Measurements from ENCODE around the gene OLFML3. TPM values are rescaled to one million over a fixed set of nuclear protein-coding genes. Genes with fewer than 3 reads are reported as not detected.
A peak's percentile ranks its signal among the peaks of the same experiment; 100 is the strongest.
"Not testable (repeated sequence)": the region's sequence is repeated elsewhere in the genome, so short reads cannot be mapped to it uniquely, and the experiment has no call there.

Gene OLFML3
- total RNA-seq, 4 donors from 2014 or later: 3.3 to 12.0 (median 7.8) TPM

GRCh38 chr1:113945329-113945728, 33.9 kb upstream of the OLFML3 start:
- DNase-seq: no peak
- no peak overlapping the region for H3K4me3 ChIP-seq
- no peaks in the 10 kb centered on the region for H3K27me3 ChIP-seq
- no peak overlapping the region for H3K27ac ChIP-seq
- TF ChIP-seq CTCF (IDR thresholded peaks at IDR 0.05) (no peak), POLR2A (IDR thresholded peaks at IDR 0.05) (no peak)
- H3K4me1 ChIP-seq: peaks cover 0 to 38% (median 9%) of the 10 kb centered on the region in 4 donors
- H3K9me3 ChIP-seq: no peaks in the 10 kb centered on the region
- H3K36me3 ChIP-seq: peaks cover 0 to 31% (median 0%) of the 10 kb centered on the region in 3 donors

GRCh38 chr1:113946112-113946511, 33.2 kb upstream of the OLFML3 start:
- Histone ChIP-seq H3K4me3 (no peak overlapping the region), H3K27ac (no peak overlapping the region), H3K9me3 (no peaks in the 10 kb centered on the region), H3K4me1 (peaks cover 0 to 38% (median 9%) of the 10 kb centered on the region in 4 donors), H3K36me3 (peaks cover 0 to 30% (median 0%) of the 10 kb centered on the region in 3 donors), H3K27me3 (no peaks in the 10 kb centered on the region)
- DNase-seq: no peak
- TF ChIP-seq POLR2A (IDR thresholded peaks at IDR 0.05): no peak

- TF ChIP-seq CTCF (IDR thresholded peaks at IDR 0.05) (no peak), POLR2A (IDR thresholded peaks at IDR 0.05) (no peak)
- peaks cover 0 to 23% (median 0%) of the 10 kb centered on the region in 3 donors for H3K36me3 ChIP-seq
- peak overlapping the region in 3 of 4 donors; percentile 3 to 58 (median 19) for H3K27ac ChIP-seq
- H3K9me3 ChIP-seq: no peaks in the 10 kb centered on the region
- H3K4me3 ChIP-seq: peak overlapping the region in 1 of 4 donors; percentile 1
- H3K27me3 ChIP-seq: no peaks in the 10 kb centered on the region
- no peak for DNase-seq
- peaks cover 0 to 38% (median 9%) of the 10 kb centered on the region in 4 donors for H3K4me1 ChIP-seq
Measured at GRCh38 chr1:113946678-113947387, 32.4 kb upstream of the OLFML3 start.

- DNase-seq: no peak
- peak overlapping the region in 3 of 4 donors; percentile 3 to 58 (median 19) for H3K27ac ChIP-seq
- peaks cover 0 to 43% (median 9%) of the 10 kb centered on the region in 4 donors for H3K4me1 ChIP-seq
- TF ChIP-seq POLR2A (IDR thresholded peaks at IDR 0.05) (no peak), CTCF (IDR thresholded peaks at IDR 0.05) (no peak)
- peaks cover 0 to 17% (median 0%) of the 10 kb centered on the region in 3 donors for H3K36me3 ChIP-seq
- H3K4me3 ChIP-seq: peak overlapping the region in 1 of 4 donors; percentile 1
- H3K9me3 ChIP-seq: no peaks in the 10 kb centered on the region
- H3K27me3 ChIP-seq: no peaks in the 10 kb centered on the region
Measured at GRCh38 chr1:113947388-113948107, 31.7 kb upstream of the OLFML3 start.

GRCh38 chr1:113948151-113948550, 31.1 kb upstream of the OLFML3 start:
- H3K27me3 ChIP-seq, DNase-seq, H3K4me3 ChIP-seq, H3K9me3 ChIP-seq: not testable (repeated sequence)
- Histone ChIP-seq H3K36me3 (peaks cover 0 to 15% (median 0%) of the 10 kb centered on the region in 3 donors), H3K27ac (peak overlapping the region in 3 of 4 donors; percentile 3 to 58 (median 19)), H3K4me1 (peaks cover 0 to 43% (median 9%) of the 10 kb centered on the region in 4 donors)

GRCh38 chr1:113949007-113949406, 30.3 kb upstream of the OLFML3 start:
- Histone ChIP-seq H3K27me3 (no peaks in the 10 kb centered on the region), H3K27ac (no peak overlapping the region), H3K36me3 (peaks cover 0 to 17% (median 0%) of the 10 kb centered on the region in 3 donors), H3K4me1 (peaks cover 0 to 43% (median 9%) of the 10 kb centered on the region in 4 donors), H3K9me3 (no peaks in the 10 kb centered on the region), H3K4me3 (no peak overlapping the region)
- TF ChIP-seq CTCF (IDR thresholded peaks at IDR 0.05) (peak in 3 of 6 experiments; percentile 7 to 24 (median 20)), POLR2A (IDR thresholded peaks at IDR 0.05) (no peak)
- DNase-seq: no peak

Measured in Peyer's patch (tissue), 4 donors.